Neural progenitor cell (in vitro differentiated cells): ENCODE data around the gene FAM89A. TPM values are rescaled to one million over a fixed set of nuclear protein-coding genes. Genes with fewer than 3 reads are reported as not detected.

ENCODE experiments used
- DNase-seq: peaks from one replicate; pipeline ENCODE4 v3.0.0-alpha.2; 2016; ENCODE audit warnings: low spot score
- H2AFZ ChIP-seq: fragments of 200-600 bp; sonication (generic); replicated peaks from 2 replicates; pipeline ENCODE4 v1.6.1; 2016; ENCODE audit warnings: antibody characterized with exemption
- H3F3A ChIP-seq: fragments of 200-600 bp; sonication (generic); 2 replicates; pipeline ENCODE4 v1.6.1; 2016; ENCODE audit warnings: antibody characterized with exemption, low read depth
- H3K27ac ChIP-seq: fragments of 200-600 bp; sonication (generic); 2 replicates; pipeline ENCODE4 v1.5.1; 2016; ENCODE audit warnings: mild to moderate bottlenecking
- H3K27me3 ChIP-seq: fragments of 200-600 bp; sonication (generic); 2 replicates; pipeline ENCODE4 v1.6.1; 2016; ENCODE audit warnings: mild to moderate bottlenecking, moderate library complexity
- H3K36me3 ChIP-seq: fragments of 200-600 bp; sonication (generic); 2 replicates; pipeline ENCODE4 v1.5.1; 2016
- H3K4me1 ChIP-seq: fragments of 200-600 bp; sonication (generic); 2 replicates; pipeline ENCODE4 v1.6.1; 2016; ENCODE audit warnings: mixed run types
- H3K4me2 ChIP-seq: fragments of 200-600 bp; sonication (generic); 2 replicates; pipeline ENCODE4 v1.6.1; 2016
- H3K4me3 ChIP-seq: fragments of 200-600 bp; sonication (generic); 2 replicates; pipeline ENCODE4 v1.5.1; 2016
- H3K79me2 ChIP-seq: fragments of 200-600 bp; sonication (generic); 2 replicates; pipeline ENCODE4 v1.6.1; 2016; ENCODE audit warnings: low read depth
- H3K9ac ChIP-seq: fragments of 200-600 bp; sonication (generic); 2 replicates; pipeline ENCODE4 v1.6.1; 2016
- H3K9me3 ChIP-seq: fragments of 200-600 bp; sonication (generic); 2 replicates; pipeline ENCODE4 v1.5.1; 2016; ENCODE audit warnings: low read depth
- H4K20me1 ChIP-seq: fragments of 200-600 bp; sonication (generic); 2 replicates; pipeline ENCODE4 v1.6.1; 2016; ENCODE audit warnings: low read depth
- H3K27ac Mint-ChIP-seq: 3 replicates; pipeline ENCODE4 v1.8.0; 2021; ENCODE audit warnings: mixed read lengths
- H3K27me3 Mint-ChIP-seq: 2 replicates; pipeline ENCODE4 v1.8.0; 2022; ENCODE audit warnings: low read depth, mild to moderate bottlenecking, inconsistent platforms, moderate library complexity, mixed read lengths; ENCODE audit not compliant: insufficient read depth
- H3K36me3 Mint-ChIP-seq: 3 replicates; pipeline ENCODE4 v1.8.0; 2021; ENCODE audit warnings: mixed read lengths
- H3K4me1 Mint-ChIP-seq: 3 replicates; pipeline ENCODE4 v1.8.0; 2021; ENCODE audit warnings: mixed read lengths
- H3K4me3 Mint-ChIP-seq: 3 replicates; pipeline ENCODE4 v1.8.0; 2021; ENCODE audit warnings: mild to moderate bottlenecking, moderate library complexity, mixed read lengths
- H3K9me3 Mint-ChIP-seq: 3 replicates; pipeline ENCODE4 v1.8.0; 2020; ENCODE audit warnings: mixed read lengths
- EZH2 ChIP-seq: fragments of 200-600 bp; sonication (generic); IDR thresholded peaks from 2 replicates; pipeline ENCODE4 v1.6.1; 2017; ENCODE audit warnings: antibody characterized with exemption, mild to moderate bottlenecking, moderate library complexity
- EZH2phosphoT487 ChIP-seq: fragments of 200-600 bp; sonication (generic); IDR thresholded peaks from 2 replicates; pipeline ENCODE4 v1.6.1; 2017; ENCODE audit warnings: antibody characterized with exemption
- total RNA-seq: library from RNA; depleted of rRNA; stranded (reverse); fragments of >200 nt; gene quantifications from 2 replicates; pipeline ENCODE4 v1.2.3, GENCODE V29; 2015; ENCODE audit warnings: low replicate concordance
- TF ChIP-seq, protein P1 (sequence below): fragments of 200-600 bp; sonication (generic); IDR thresholded peaks from 2 replicates; pipeline ENCODE4 v1.5.1; 2017; ENCODE audit warnings: antibody characterized with exemption, mild to moderate bottlenecking

FAM89A gene
- total RNA-seq, 1 donor from 2014 or later = 2.1 TPM

DNA sequence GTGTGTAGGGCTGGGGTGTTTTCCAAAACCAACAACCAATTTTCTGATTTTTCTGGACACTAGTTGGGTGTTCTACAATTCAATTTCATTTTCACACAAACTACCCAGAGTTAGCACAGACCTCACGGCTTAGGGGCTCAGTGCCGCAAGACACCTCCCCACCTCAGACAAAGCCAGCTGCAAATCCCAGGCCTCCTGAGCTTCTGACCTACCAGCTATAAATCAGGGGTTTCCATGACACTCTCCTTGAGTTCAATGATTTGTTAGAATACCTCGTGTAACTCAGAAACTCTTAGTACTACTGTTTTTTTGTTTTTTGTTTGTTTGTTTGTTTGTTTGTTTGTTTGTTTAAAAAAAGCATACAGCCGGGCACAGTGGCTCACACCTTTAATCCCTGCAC lies 28.7 kb upstream of the FAM89A start:
- no peak overlapping the region for H2AFZ ChIP-seq
- Mint-ChIP-seq H3K27me3 (peaks cover 3% of the 10 kb centered on the region), H3K9me3 (peaks cover 5% of the 10 kb centered on the region), H3K4me1 (peaks cover 22% of the 10 kb centered on the region), H3K36me3 (no peaks in the 10 kb centered on the region), H3K4me3 (no peak overlapping the region), H3K27ac (peak overlapping the region; percentile 51)
- H3K27me3 ChIP-seq = no peaks in the 10 kb centered on the region
- H3K9ac ChIP-seq = no peak overlapping the region
- no peaks in the 10 kb centered on the region for H3F3A ChIP-seq
- H4K20me1 ChIP-seq = no peaks in the 10 kb centered on the region
- H3K36me3 ChIP-seq = no peaks in the 10 kb centered on the region
- H3K4me1 ChIP-seq = peaks cover under 1% of the 10 kb centered on the region
- TF ChIP-seq EZH2phosphoT487 (no peak), EZH2 (no peak)
- TF ChIP-seq, protein P1, sequence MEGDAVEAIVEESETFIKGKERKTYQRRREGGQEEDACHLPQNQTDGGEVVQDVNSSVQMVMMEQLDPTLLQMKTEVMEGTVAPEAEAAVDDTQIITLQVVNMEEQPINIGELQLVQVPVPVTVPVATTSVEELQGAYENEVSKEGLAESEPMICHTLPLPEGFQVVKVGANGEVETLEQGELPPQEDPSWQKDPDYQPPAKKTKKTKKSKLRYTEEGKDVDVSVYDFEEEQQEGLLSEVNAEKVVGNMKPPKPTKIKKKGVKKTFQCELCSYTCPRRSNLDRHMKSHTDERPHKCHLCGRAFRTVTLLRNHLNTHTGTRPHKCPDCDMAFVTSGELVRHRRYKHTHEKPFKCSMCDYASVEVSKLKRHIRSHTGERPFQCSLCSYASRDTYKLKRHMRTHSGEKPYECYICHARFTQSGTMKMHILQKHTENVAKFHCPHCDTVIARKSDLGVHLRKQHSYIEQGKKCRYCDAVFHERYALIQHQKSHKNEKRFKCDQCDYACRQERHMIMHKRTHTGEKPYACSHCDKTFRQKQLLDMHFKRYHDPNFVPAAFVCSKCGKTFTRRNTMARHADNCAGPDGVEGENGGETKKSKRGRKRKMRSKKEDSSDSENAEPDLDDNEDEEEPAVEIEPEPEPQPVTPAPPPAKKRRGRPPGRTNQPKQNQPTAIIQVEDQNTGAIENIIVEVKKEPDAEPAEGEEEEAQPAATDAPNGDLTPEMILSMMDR = no peak
- H3K9me3 ChIP-seq = no peaks in the 10 kb centered on the region
- no peak overlapping the region for H3K4me2 ChIP-seq
- DNase-seq = no peak
- H3K4me3 ChIP-seq = no peak overlapping the region
- H3K79me2 ChIP-seq = no peaks in the 10 kb centered on the region
- H3K27ac ChIP-seq = no peak overlapping the region

DNA sequence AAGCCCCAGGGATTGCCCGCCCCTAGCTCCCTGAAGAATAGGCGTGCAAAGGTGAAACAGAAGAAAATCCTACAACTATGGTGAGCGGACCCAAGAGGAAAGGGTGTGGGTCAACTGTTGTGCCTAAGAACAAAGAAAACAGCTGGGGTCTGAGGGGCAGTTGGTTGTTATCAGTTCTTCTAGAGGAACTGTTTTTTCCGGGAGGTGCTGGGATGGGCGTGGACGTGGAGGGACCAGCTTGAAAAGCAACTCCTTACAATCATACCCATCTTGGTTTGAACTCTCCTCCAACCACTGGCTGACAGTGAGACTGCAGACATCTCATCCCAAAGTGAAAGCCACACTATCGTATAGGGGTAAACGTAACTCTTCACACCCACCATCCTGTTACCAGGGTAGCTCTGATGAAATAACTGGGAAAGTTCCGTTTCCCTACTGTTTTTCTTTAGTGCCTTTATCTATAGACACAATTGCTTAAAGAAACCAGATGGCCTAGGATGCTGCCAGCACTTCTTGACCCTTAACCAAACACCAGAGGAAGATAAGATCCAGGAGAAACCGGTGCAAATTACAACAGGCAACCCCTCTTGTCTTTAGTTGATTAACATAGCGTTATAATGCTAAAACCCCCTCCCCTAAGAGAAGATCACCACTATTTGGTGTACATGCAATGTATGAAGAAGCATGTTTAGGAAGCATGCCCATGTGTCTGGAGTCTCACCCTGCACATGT lies 25.6 kb upstream of the FAM89A start:
- H3K36me3 Mint-ChIP-seq = no peaks in the 10 kb centered on the region

DNA sequence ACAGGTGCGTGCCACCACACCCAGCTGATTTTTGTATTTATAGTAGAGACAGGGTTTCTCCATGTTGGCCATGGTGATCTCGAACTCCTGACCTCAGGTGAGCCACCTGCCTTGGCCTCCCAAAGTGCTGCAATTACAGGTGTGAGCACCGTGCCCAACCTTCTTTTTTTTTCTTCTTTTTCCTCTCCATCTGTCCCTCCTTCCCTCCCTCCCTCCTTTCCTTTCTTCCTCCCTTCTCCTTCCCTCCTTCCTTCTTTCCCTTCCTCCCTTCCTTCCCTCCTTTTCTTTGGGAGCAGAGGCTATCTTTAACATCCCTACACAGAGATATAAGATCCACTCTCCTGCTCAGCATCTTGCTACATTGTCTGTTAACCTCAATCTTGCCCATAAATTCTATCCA lies 24.4 kb upstream of the FAM89A start:
- Histone ChIP-seq H3K4me3 (no peak overlapping the region), H3F3A (no peaks in the 10 kb centered on the region), H3K9me3 (no peaks in the 10 kb centered on the region), H3K9ac (no peak overlapping the region), H3K4me2 (no peak overlapping the region), H4K20me1 (no peaks in the 10 kb centered on the region), H3K4me1 (peaks cover 4% of the 10 kb centered on the region), H3K36me3 (no peaks in the 10 kb centered on the region), H3K27me3 (peaks cover 7% of the 10 kb centered on the region), H2AFZ (no peak overlapping the region), H3K79me2 (no peaks in the 10 kb centered on the region), H3K27ac (no peak overlapping the region)
- Mint-ChIP-seq H3K27ac (no peak overlapping the region), H3K27me3 (no peaks in the 10 kb centered on the region), H3K9me3 (peaks cover 2% of the 10 kb centered on the region), H3K4me3 (no peak overlapping the region), H3K36me3 (no peaks in the 10 kb centered on the region), H3K4me1 (peaks cover 22% of the 10 kb centered on the region)
- no peak for TF ChIP-seq EZH2phosphoT487
- TF ChIP-seq, protein P1 = no peak
- TF ChIP-seq EZH2 = no peak
- DNase-seq = no peak

More for the DNA sequence above, 25.6 kb upstream of the FAM89A start:
- H4K20me1 ChIP-seq = no peaks in the 10 kb centered on the region
- Mint-ChIP-seq H3K27me3 (no peaks in the 10 kb centered on the region), H3K9me3 (peaks cover 5% of the 10 kb centered on the region), H3K4me3 (no peak overlapping the region), H3K27ac (no peak overlapping the region), H3K4me1 (peaks cover 27% of the 10 kb centered on the region)
- H3K9me3 ChIP-seq = no peaks in the 10 kb centered on the region
- H2AFZ ChIP-seq = no peak overlapping the region
- H3K27ac ChIP-seq = no peak overlapping the region
- H3K36me3 ChIP-seq = no peaks in the 10 kb centered on the region
- no peaks in the 10 kb centered on the region for H3K79me2 ChIP-seq
- H3F3A ChIP-seq = no peaks in the 10 kb centered on the region
- DNase-seq = no peak
- H3K4me2 ChIP-seq = no peak overlapping the region
- H3K4me3 ChIP-seq = no peak overlapping the region
- H3K27me3 ChIP-seq = peaks cover 7% of the 10 kb centered on the region
- H3K4me1 ChIP-seq = peaks cover 4% of the 10 kb centered on the region
- TF ChIP-seq EZH2phosphoT487 = no peak
- TF ChIP-seq, protein P1 = no peak
- TF ChIP-seq EZH2 = no peak
- H3K9ac ChIP-seq = no peak overlapping the region
